T-helper 1 cell (primary cell): Measurements from ENCODE around the gene KCNC4.

Source experiments
- DNase-seq, 5 donors: peaks; one replicate each; pipeline ENCODE4 v3.0.0-alpha.2; 2012 to 2020

KCNC4 gene

DNA sequence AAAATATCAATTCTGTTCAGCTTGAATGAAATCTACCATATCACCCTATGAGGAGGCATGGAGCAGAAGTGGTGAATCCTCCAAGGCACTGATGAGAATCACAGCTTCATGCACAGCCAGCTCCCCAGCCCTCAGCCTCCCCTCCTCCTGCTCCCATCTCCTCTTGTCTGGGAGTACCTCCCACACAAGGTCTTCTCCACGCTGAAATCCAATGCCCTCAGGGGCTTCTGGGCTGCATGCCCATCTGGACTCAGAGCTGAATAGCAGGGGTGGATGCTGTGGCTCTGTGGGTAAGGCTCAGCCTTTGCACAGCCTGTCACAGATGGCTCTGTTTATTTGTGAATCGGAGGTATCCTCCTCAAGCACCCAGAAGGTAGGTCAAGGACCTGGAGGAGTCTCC lies 48.6 kb downstream of the KCNC4 start:
- DNase-seq = no peak

DNA sequence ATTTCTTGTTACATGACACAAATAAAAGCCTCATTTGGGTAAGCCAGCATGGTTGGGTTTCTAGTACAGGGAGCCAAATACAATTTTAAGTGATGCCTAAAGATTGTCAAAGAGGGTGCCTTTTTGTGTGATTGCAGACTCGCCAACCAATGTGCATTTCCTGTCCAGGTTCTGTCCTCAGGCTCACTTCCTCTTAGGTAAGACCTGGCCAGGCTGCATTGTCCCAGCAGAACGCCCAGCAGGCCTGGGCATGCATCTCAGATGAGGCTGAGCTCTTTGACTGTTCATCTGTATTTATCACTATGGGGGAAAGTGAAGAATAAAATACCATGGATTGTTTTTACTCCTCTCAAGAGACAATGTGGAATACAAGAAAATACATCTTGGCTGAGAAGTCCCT lies 49.7 kb downstream of the KCNC4 start:
- DNase-seq = no peak
